Measurements from ENCODE around the gene MTO1.

The MTO1 gene

DNA sequence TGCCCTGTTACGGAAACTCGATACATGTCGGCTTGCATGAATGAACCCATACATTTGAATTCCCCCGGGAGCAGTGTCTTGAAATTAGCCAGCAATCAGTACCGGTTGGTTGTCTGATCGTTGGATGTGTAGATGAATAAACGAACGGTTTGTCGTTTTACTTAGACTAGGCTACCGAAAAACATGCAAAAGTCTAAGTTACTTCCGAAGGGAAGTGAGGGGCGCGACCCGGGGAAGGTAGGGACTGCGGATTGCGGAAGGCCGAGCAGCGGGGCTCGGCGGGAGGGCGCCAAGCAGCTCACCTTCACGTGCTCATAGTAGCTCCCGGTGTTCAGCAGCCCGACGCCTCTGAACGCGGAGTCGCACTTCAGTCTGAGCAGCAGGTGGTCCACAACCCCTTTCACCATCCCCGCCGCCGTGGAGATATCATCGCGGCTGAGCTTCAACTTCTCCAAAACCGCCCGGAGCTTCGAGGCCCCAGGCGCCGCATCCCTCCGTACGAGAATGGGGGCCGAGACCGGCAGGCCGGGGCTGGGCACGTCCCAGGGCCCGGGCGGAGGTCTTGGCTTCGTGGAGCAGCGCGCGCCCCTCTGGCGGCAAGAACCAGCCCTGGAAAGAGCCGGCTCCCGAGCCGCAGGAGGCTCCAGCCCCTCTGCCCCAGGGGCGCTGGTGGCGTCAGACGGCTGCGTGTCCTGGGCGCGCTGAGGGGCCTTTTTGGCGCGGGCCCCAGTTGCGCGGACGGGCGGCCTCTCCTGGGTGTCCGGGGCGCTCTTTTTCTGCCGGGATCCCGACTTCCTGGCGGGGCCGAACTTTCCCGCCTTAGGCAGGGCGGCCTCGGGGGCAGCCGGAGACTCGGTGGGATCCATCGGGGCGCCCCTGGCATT is 10.1 kb upstream of the MTO1 start:
- TF ChIP-seq, protein P1, sequence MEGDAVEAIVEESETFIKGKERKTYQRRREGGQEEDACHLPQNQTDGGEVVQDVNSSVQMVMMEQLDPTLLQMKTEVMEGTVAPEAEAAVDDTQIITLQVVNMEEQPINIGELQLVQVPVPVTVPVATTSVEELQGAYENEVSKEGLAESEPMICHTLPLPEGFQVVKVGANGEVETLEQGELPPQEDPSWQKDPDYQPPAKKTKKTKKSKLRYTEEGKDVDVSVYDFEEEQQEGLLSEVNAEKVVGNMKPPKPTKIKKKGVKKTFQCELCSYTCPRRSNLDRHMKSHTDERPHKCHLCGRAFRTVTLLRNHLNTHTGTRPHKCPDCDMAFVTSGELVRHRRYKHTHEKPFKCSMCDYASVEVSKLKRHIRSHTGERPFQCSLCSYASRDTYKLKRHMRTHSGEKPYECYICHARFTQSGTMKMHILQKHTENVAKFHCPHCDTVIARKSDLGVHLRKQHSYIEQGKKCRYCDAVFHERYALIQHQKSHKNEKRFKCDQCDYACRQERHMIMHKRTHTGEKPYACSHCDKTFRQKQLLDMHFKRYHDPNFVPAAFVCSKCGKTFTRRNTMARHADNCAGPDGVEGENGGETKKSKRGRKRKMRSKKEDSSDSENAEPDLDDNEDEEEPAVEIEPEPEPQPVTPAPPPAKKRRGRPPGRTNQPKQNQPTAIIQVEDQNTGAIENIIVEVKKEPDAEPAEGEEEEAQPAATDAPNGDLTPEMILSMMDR (IDR thresholded peaks at IDR 0.05) = no peak

DNA sequence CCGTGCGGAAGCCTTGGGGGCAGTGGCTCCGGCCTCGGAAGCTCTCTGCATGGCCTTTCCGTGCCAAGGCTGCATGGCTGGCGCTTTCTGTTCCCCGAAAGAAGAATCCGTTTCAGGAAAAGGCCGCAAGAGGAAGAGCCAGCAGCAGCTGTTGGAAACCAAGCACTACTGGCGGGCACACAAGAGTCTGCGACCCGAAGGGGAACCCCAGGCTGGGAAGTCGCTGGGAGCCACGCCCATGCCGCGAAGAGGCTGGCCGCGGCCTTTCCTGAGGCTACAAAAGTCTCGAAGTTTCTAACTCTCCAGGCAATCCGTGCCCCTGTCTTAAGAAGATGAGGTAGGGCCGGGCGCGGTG is 9.5 kb upstream of the MTO1 start, which contains the start of gene CGAS:
TSS of gene CGAS (minus strand) at position 191 of the 355 bp plus-strand sequence. CDS start at position 75, 116 bp downstream.
- TF ChIP-seq, protein P1 (IDR thresholded peaks at IDR 0.05) = no peak

DNA sequence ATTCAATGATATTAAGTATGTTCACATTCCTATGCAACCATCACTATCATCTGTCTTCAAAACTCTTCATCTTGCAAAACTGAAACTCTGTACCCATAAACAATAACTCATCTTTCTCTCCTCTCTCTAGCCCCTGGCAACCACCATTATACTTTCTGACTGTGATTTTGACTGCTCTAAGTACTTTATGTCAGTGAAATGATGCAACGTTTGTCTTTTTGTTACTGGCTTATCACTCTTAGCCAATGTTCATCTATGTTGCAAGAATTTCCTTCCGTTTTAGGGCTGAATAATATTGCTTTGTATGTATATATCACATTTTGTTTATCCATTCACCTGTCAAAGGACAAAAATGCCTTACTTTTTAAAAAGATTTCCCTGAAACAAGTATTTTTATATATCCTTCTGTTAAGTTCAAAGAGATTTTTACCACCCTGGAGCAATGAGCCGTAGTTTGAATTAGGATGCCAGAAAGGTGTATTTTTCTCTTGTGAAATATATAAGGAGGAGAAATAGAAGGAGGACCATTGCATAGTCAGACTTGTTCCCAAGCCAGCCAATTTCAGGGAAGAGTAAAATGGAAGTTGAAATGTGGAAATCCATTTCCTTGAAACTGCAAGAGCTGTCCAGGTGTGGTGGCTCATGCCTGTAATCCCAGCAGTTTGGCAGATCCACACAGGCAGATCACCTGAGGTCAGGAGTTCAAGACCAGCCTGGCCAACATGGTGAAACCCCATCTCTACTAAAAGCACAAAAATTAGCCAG is 5.5 kb upstream of the MTO1 start:
- TF ChIP-seq, protein P1 (IDR thresholded peaks at IDR 0.05) = no peak

DNA sequence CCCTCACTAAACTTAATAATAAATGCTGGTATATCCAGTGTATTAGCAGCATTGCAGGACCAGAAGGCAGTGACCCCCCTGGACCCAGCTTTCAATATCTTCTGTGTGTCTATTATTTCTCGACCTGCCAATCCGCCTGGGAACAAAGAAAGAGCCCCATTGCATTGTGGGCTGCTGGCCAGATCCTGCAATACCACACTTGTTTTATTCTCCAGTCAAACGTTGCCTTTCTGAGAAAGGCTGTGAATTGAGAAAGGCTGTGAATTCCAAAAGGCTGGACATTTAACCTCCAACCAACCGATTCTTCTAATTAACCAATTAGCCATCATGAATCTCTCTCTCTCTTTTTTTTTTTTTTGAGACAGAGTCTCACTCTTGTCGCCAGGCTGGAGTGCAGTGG is 1.5 kb upstream of the MTO1 start:
- TF ChIP-seq, protein P1 (IDR thresholded peaks at IDR 0.05) = no peak

DNA sequence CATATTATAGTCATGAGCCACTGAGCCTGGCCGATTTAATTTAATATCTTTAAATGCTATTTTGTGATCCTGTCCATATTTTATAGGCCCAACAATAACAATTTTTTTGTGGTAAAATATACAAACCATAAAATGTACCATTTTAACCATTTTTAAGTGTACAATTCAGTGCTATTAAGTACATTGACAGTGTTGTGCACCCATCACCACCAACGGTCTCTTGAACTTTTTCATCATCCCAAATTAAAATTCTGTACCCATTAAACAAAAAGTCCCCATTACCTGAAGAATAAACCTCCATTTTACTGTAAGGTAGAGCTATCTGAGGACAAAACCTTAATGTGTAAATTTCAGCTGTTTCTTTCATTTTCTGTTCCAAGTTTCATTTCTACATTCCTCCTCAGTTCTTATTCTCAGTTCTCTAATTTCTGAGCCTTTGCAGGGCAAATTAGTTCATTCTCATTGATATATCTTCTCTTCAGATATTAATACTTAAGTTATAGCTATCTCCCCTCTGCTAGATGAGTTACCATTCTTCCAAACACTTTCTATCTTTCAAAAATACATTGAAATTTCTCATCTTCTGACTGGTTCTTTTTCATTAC is 10.3 kb downstream of the MTO1 start:
- TF ChIP-seq, protein P1 (IDR thresholded peaks at IDR 0.05) = no peak

DNA sequence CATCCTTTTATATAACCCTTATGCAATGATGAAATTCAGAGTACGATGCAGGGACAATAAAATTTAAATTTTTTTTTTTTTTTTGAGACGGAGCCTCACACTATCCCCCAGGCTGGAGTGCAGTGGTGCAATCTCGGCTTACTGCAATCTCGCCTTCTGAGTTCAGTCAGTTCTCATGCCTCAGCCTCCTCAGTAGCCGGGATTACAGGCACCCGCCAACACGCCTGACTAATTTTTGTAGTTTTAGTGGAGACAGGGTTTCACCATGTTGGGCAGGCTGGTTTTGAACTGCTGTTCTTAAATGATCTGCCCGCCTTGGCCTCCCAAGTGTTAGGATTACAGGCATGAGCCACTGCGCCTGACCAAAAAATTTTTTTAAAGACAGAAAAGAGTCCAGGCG is 15.2 kb downstream of the MTO1 start:
- TF ChIP-seq, protein P1 (IDR thresholded peaks at IDR 0.05) = no peak

DNA sequence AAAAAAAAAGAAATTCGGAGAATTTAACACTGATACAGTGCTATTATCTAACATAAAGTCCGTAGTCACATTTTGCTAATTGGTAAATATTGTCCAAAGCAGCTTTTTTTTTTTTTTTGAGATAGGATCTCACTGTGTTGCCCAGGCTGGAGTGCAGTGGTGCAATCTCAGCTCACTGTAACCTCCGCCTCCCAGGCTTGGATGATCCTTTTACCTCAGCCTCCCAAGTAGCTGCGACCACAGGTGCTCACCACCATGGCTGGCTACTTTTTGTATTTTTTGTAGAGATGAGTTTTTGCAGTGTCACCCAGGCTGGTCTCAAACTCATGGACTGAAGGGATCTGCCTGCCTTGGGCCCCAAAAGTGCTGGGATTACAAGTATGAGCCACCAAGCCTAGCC is 15.9 kb downstream of the MTO1 start:
- TF ChIP-seq, protein P1 (IDR thresholded peaks at IDR 0.05) = no peak

Measured in LNCAP (cell line).